Measurements from ENCODE around the gene EIF6.
A peak's percentile ranks its signal among the peaks of the same experiment; 100 is the strongest.
"Not testable (repeated sequence)": the region's sequence is repeated elsewhere in the genome, so short reads cannot be mapped to it uniquely, and the experiment has no call there.

Gene EIF6

GRCh38 chr20:35284267-35284991 lies at the start of gene EIF6:
EIF6 (minus strand) TSS chr20:35284772; CDS start chr20:35284487, 285 bp downstream.
- DNase-seq: peak; percentile 92

GRCh38 chr20:35333606-35334005 lies 49.0 kb upstream of the EIF6 start:
- DNase-seq: no peak

- no peak for DNase-seq
These were observed 48.1 kb upstream of the EIF6 start for GRCh38 chr20:35332540-35333200.

GRCh38 chr20:35329435-35330139 lies 45.0 kb upstream of the EIF6 start:
- peak; percentile 58 for DNase-seq

- DNase-seq: no peak
These were observed 44.1 kb upstream of the EIF6 start for GRCh38 chr20:35328689-35329088.

- no peak for DNase-seq
These were observed 43.6 kb upstream of the EIF6 start for GRCh38 chr20:35328095-35328685.

- peak; percentile 86 for DNase-seq
These were observed 42.8 kb upstream of the EIF6 start for GRCh38 chr20:35327074-35327976.

- DNase-seq: no peak
These were observed 42.1 kb upstream of the EIF6 start for GRCh38 chr20:35326740-35327073.

- DNase-seq: peak; percentile 88
These were observed 41.6 kb upstream of the EIF6 start for GRCh38 chr20:35326021-35326739.

- DNase-seq: no peak
These were observed 40.8 kb upstream of the EIF6 start for GRCh38 chr20:35325401-35325800.

- DNase-seq: peak; percentile 88
These were observed 36.0 kb upstream of the EIF6 start for GRCh38 chr20:35320396-35321126.

- DNase-seq: peak; percentile 84
These were observed 35.3 kb upstream of the EIF6 start for GRCh38 chr20:35319871-35320197.

- peak; percentile 79 for DNase-seq
These were observed 34.8 kb upstream of the EIF6 start for GRCh38 chr20:35319192-35319870.

GRCh38 chr20:35318502-35319157 lies 34.1 kb upstream of the EIF6 start:
- peak; percentile 100 for DNase-seq

GRCh38 chr20:35317416-35318210 lies 33.0 kb upstream of the EIF6 start:
- DNase-seq: no peak

GRCh38 chr20:35316086-35316485 lies 31.5 kb upstream of the EIF6 start:
- no peak for DNase-seq

- DNase-seq: not testable (repeated sequence)
These were observed 31.1 kb upstream of the EIF6 start for GRCh38 chr20:35315632-35316020.

- no peak for DNase-seq
These were observed 30.5 kb upstream of the EIF6 start for GRCh38 chr20:35314816-35315631.

Measured in NCI-H226 (cell line).